GM21723 (cell line): ENCODE results near the gene IL1A.

Source experiments
- ATAC-seq: cut with Tn5 transposase; IDR thresholded peaks from one replicate; pipeline ENCODE4 v1.9.1; 2021; ENCODE audit warnings: mild to moderate bottlenecking, moderate library complexity; ENCODE audit not compliant: unreplicated experiment

IL1A gene

GRCh38 chr2:112818094-112818902, 34.0 kb upstream of the IL1A start:
- ATAC-seq, result no peak

GRCh38 chr2:112817082-112817689, 32.9 kb upstream of the IL1A start:
- no peak for ATAC-seq

DNA sequence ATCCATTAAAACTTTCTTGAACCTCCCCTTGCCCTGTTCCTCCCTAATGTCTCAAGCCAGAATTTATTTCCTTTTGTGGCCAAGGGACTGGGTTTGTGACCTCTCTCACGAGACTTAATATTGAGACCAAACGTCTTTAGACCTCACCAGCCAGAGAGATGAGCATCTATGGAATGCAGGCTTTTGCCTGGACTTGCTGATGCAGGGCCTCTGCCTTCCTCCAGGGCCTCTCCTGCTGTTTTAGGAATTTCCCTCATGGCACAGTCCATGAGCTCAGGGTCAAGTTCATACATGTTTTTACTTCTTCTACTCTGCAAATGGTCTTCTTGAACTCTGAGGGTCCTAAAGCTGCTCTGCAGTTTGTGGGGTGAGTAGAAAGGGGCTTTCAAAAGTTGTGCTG, 30.0 kb upstream of the IL1A start:
- ATAC-seq, result no peak

DNA sequence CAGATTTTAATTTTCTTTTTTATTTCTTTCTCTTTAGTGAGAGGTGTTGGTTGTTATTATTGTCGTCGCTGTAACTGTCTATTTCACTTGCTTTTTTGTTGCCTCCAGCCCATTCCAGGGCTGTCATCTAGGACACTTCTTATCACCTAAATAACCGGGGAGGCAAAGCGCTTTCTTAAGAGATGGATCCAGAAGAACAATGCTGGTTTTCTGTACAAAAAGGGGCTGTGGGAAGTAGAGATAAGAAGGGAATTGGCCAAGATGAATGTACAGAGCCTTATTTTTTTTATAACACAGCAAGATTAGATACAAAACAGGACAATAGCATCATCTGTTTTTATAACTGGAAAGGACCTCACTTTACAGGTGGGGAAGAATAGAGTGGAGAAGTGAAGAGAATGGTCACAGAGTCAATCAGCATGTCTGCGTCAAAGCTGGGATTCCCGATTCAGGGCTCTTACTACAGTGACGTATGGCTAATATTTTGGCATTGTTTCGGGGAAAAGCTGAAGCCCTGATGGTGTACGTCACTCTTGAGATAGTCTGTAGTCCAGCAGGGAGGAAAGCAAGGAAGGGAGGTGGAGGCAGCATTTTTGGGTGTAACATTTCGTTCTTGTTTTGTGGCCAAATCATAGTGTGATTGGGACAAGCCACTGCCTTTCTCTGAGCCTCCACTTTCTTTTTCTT, 29.1 kb upstream of the IL1A start:
- no peak for ATAC-seq

DNA sequence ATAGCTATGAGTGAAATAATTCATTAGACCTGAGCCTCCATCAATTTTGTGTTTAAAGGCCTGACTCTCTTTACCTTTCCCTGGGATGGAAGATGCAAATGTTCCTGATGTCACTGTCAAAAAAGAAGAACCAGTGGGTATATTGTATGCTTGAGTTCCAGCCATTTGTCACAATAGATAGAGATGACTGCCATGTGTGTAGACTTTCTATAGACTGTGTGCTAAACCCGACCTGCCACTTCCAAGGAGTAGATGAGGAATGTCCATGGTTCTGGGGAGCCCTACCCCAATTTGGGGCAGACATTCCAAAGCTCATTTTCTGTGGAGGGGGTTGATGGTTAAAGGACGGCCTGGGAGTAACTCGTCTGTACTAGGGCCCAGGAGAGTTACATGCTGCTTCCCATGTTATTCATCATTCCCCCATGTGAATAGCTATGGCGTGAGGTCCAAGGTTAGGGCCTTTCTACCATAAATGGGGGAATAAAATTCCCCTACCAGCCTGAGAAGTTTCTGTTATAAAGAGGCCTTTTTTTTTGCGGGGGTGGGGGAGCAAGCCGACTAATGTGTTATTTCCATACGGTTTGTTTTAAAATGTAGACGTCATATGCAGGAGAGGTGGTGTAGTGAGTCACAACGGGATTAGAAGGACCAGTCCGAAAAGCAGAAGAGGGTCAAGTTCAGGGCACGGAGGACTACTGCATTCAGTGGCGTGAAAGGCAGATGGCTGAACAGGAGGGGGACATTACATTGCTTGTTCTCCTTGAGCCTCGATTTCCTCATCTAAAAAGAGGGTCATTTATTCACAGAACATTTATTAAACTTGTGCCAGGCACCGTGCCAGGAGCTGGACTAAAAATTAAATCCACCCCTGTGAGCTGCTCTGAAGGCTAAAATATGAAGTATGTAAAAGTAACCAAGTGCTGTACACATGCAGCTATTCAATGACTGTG, 28.3 kb upstream of the IL1A start:
- peak; percentile 74 for ATAC-seq

DNA sequence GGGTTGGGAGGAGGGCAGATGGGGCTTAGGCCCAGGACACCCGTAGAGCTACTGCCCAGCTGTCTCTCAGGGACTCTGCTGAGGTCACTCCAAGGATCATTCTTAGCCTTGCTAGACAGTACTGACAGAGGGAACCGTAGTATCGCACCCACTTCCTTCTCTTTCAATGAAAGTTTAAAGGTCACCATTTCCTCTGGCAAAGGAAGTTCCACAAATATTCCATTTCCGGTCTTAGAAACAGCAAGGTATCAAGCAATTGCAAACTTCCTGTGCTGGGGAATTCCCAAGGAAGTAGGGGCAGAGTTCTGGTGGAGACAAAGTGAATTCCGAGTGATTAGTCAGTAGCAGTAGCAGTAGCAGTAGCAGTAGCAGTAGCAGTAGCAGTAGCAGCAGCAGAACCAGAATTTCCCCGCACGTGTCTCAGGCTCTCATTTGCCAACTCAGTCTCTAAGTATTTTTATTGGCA, 27.6 kb upstream of the IL1A start:
- peak; percentile 48 for ATAC-seq

DNA sequence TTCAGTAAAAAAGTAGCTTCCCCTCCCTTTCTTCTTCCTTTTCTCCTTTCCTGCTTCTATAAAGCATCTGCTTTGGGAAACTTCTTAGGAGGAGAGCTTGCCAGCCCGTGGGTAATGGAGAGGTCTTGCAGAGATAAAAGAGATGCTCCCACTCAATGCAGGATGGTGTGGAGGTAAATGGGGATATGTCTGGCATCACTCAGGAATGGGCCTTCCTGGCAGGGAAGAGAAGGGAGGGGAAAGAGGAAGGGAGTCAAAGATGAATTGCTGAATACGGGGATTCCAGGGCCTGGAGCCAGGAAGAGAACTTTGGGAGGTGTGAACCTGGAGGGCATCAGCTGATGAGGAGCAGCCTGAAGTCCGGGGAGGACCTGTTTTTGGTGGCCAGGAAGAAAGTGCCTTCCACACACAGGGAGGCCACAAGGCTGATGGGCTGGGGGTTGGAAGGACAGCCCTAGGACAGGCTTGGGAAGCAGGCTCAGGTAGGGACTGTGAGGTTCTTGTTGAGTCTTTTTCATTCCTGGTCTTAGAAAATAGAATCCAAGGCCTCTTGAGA, 27.1 kb upstream of the IL1A start:
- no peak for ATAC-seq

GRCh38 chr2:112809112-112809511, 24.8 kb upstream of the IL1A start:
- ATAC-seq, result no peak

GRCh38 chr2:112807233-112807807, 23.0 kb upstream of the IL1A start:
- ATAC-seq, result no peak

GRCh38 chr2:112805542-112805941, 21.2 kb upstream of the IL1A start:
- ATAC-seq, result peak; percentile 61

DNA sequence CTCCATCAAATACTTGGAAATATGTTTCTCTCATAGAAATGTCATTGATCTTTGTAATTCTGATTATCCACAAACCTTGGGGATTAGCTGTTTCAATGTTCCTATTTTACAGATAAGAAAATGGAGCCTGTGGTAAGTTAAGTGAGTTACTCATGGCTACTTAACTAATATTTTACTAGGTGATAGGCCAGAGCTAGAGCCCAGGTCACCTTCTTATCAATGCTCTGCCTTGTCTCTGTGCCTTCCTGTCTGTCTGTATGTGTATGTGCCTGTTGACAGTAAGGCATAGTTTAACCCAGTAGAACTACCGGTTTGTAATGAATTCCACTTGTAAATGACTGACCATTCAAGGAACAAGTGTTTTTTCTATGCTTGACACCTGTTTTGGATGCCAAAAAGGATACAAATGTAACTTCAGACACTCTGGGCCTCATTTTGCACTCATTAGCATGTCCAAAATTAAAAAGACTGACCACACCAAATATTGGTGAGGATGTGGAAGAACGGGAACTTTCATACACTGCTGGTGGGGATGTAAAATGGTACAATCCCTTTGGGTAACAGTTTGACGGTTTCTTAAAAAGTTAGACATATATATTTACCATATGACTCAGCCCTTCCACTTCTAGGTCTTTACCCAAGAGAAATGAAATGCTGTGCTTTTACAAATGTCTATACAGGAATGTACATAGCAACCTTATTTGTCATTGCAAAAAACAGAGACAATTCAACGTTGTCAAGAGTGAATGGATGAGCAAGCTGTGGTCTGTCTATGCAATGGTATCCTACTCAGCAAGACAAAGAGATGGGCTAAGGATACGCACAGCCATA, 19.6 kb upstream of the IL1A start:
- peak; percentile 67 for ATAC-seq

GRCh38 chr2:112800881-112801583, 16.7 kb upstream of the IL1A start:
- no peak for ATAC-seq

GRCh38 chr2:112798979-112799975, 15.0 kb upstream of the IL1A start:
- ATAC-seq, result no peak

DNA sequence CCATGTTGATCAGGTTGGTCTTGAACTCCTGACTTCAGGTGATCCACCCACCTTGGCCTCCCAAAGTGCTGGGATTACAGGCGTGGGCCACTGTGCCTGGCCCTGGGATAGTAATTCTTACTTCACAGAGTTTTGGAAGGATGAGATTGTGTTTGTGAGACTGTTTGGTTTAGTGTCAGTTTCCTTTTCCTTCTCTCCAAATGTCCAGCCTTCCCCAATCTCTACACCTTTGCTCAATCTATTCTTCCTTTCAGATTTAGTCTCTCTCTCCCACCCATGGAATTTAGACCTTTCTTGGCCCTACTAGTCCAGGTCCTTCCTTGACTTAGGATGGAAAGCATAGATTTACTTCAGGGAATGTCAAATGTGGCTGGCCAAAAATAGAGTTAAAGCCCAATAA, 12.2 kb upstream of the IL1A start:
- ATAC-seq, result no peak

DNA sequence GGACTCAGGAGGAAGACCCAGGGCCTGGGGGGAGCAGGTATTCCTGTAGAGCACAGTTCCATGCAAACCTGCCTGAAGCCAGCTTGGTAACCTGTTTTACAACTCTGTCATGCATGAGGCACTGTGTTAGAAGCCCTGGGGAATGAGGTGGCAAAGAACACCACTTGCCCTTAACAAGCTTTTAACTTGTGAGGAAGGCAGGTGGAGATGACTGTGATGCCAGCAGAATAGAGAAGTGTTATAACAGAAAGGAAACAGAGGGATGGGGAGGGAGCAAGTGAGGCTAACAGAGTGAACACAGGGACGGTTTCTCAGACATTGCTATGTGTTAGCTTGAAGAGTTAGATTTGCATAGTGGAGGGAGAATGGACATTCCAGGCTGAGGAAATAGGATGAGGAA, 11.5 kb upstream of the IL1A start:
- no peak for ATAC-seq

- no peak for ATAC-seq
These were observed 10.5 kb upstream of the IL1A start for GRCh38 chr2:112794841-112795240.

DNA sequence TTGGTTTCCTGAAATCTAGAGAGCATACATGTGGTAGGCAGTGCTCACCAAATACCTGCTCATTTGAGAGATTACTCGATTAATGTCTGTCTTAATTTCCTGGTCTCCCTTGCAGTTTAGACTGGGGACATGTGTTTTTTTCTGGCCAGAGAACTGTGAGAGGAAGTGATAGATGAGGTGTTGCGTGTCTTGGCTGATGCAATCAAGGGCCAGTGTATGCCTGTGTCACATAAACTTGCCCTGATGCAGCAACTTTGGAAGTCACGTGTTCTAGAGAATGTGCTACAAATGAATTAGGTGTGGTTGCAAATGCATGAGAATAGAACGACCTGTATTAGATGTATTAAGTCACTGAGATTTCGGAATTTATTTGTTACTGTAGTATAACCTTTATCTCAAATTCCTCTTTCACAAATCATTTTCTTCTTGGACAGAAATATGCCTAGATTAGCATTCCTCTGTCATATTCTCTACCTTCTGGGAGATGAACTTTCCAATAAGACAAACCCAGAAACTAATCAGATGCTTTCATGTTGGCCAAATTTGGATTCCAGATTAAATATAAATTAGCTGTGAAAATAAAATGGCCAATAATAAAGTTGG, 9.9 kb upstream of the IL1A start:
- ATAC-seq, result peak; percentile 59
